Measurements from ENCODE around the gene ROCK1.

ROCK1 gene

GRCh38 chr18:21101172-21101571, 10.4 kb downstream of the ROCK1 start:
- DNase-seq: no peak

GRCh38 chr18:21100678-21101077, 10.9 kb downstream of the ROCK1 start:
- DNase-seq: no peak

GRCh38 chr18:21100146-21100545, 11.5 kb downstream of the ROCK1 start:
- no peak for DNase-seq

- DNase-seq: no peak
These were observed 12.2 kb downstream of the ROCK1 start for GRCh38 chr18:21099442-21099841.

- no peak for DNase-seq
These were observed 14.9 kb downstream of the ROCK1 start for GRCh38 chr18:21096760-21097159.

- DNase-seq: no peak
These were observed 18.5 kb downstream of the ROCK1 start for GRCh38 chr18:21093133-21093532.

- no peak for DNase-seq
These were observed 20.9 kb downstream of the ROCK1 start for GRCh38 chr18:21090680-21091079.

- DNase-seq: no peak
These were observed 25.9 kb downstream of the ROCK1 start for GRCh38 chr18:21085579-21086166.

- DNase-seq: no peak
These were observed 27.0 kb downstream of the ROCK1 start for GRCh38 chr18:21084511-21085078.

GRCh38 chr18:21083017-21083416, 28.6 kb downstream of the ROCK1 start:
- DNase-seq: no peak

GRCh38 chr18:21081426-21081825, 30.2 kb downstream of the ROCK1 start:
- DNase-seq: no peak

- DNase-seq: no peak
These were observed 31.0 kb downstream of the ROCK1 start for GRCh38 chr18:21080576-21080975.

GRCh38 chr18:21074336-21075323, 37.0 kb downstream of the ROCK1 start:
- DNase-seq: no peak

- DNase-seq: no peak
These were observed 38.4 kb downstream of the ROCK1 start for GRCh38 chr18:21073180-21073579.

GRCh38 chr18:21071071-21071470, 40.5 kb downstream of the ROCK1 start:
- no peak for DNase-seq

GRCh38 chr18:21069468-21069867, 42.1 kb downstream of the ROCK1 start:
- DNase-seq: no peak

- DNase-seq: no peak
These were observed 47.3 kb downstream of the ROCK1 start for GRCh38 chr18:21064347-21064746.

GRCh38 chr18:21063011-21063410, 48.6 kb downstream of the ROCK1 start:
- no peak for DNase-seq

GRCh38 chr18:21057112-21057511, 54.5 kb downstream of the ROCK1 start:
- DNase-seq: no peak

GRCh38 chr18:21056545-21056944, 55.1 kb downstream of the ROCK1 start:
- DNase-seq: no peak

- no peak for DNase-seq
These were observed 57.3 kb downstream of the ROCK1 start for GRCh38 chr18:21054252-21054821.

- no peak for DNase-seq
These were observed 58.5 kb downstream of the ROCK1 start for GRCh38 chr18:21053127-21053526.

- DNase-seq: no peak
These were observed 59.2 kb downstream of the ROCK1 start for GRCh38 chr18:21052385-21052784.

- no peak for DNase-seq
These were observed 60.0 kb downstream of the ROCK1 start for GRCh38 chr18:21051620-21052019.
